H9 (cell line): ENCODE results near the gene TMEM81. TPM values are rescaled to one million over a fixed set of nuclear protein-coding genes. Genes with fewer than 3 reads are reported as not detected.

Source experiments
- DNase-seq: peaks from one replicate; pipeline ENCODE4 v3.0.0-alpha.2; 2017
- H2AFZ ChIP-seq: one replicate; pipeline ENCODE4 v1.6.1; 2013; ENCODE audit warnings: mild to moderate bottlenecking, low read length, control low read depth, moderate library complexity
- H2AK5ac ChIP-seq: 2 replicates; pipeline ENCODE4 v1.6.1; 2013; ENCODE audit warnings: low read length, control low read depth, mixed read lengths; ENCODE audit not compliant: insufficient read length
- H2BK120ac ChIP-seq: one replicate; pipeline ENCODE4 v1.6.1; 2013; ENCODE audit warnings: low read depth, mild to moderate bottlenecking, low read length, control low read depth, inconsistent platforms; ENCODE audit not compliant: poor library complexity, severe bottlenecking
- H2BK12ac ChIP-seq: 2 replicates; pipeline ENCODE4 v1.6.1; 2013; ENCODE audit warnings: low read length, control low read depth, mixed read lengths, low read depth; ENCODE audit not compliant: insufficient read length
- H2BK15ac ChIP-seq: 2 replicates; pipeline ENCODE4 v1.6.1; 2013; ENCODE audit warnings: low read depth, low read length, control low read depth
- H2BK20ac ChIP-seq: one replicate; pipeline ENCODE4 v1.6.1; 2013; ENCODE audit warnings: low read depth, mild to moderate bottlenecking, low read length, control low read depth, inconsistent platforms; ENCODE audit not compliant: poor library complexity, severe bottlenecking
- H2BK5ac ChIP-seq: 2 replicates; pipeline ENCODE4 v1.6.1; 2013; ENCODE audit warnings: low read length, control low read depth, mixed read lengths; ENCODE audit not compliant: insufficient read length
- H3K14ac ChIP-seq: 2 replicates; pipeline ENCODE4 v1.6.1; 2013; ENCODE audit warnings: low read length, control low read depth; ENCODE audit not compliant: insufficient read depth
- H3K18ac ChIP-seq: 2 replicates; pipeline ENCODE4 v1.6.1; 2013; ENCODE audit warnings: low read depth, mild to moderate bottlenecking, mixed read lengths, low read length, control low read depth; ENCODE audit not compliant: insufficient read length
- H3K23ac ChIP-seq: 2 replicates; pipeline ENCODE4 v1.6.1; 2013; ENCODE audit warnings: low read length, control low read depth, mixed read lengths, low read depth; ENCODE audit not compliant: insufficient read length
- H3K23me2 ChIP-seq: 2 replicates; pipeline ENCODE4 v1.6.1; 2013; ENCODE audit warnings: low read depth, mild to moderate bottlenecking, mixed read lengths, low read length, control low read depth; ENCODE audit not compliant: insufficient read length, poor library complexity, severe bottlenecking
- H3K27ac ChIP-seq: 2 replicates; pipeline ENCODE4 v1.5.1; 2013; ENCODE audit warnings: low read length, control low read depth, mixed read lengths, low read depth; ENCODE audit not compliant: insufficient read length
- H3K27me3 ChIP-seq: 2 replicates; pipeline ENCODE4 v1.6.1; 2013; ENCODE audit warnings: low read length, control low read depth, inconsistent platforms; ENCODE audit not compliant: insufficient read depth
- H3K4ac ChIP-seq: 2 replicates; pipeline ENCODE4 v1.6.1; 2013; ENCODE audit warnings: low read depth, mild to moderate bottlenecking, control low read depth, inconsistent platforms, low read length, moderate library complexity
- H3K4me1 ChIP-seq: 2 replicates; pipeline ENCODE4 v1.6.1; 2013; ENCODE audit warnings: low read length, control low read depth, inconsistent platforms; ENCODE audit not compliant: insufficient read depth
- H3K4me2 ChIP-seq: 2 replicates; pipeline ENCODE4 v1.6.1; 2013; ENCODE audit warnings: low read length, control low read depth, mixed read lengths; ENCODE audit not compliant: insufficient read length, insufficient read depth
- H3K56ac ChIP-seq: 2 replicates; pipeline ENCODE4 v1.6.1; 2013; ENCODE audit warnings: low read depth, mild to moderate bottlenecking, mixed read lengths, low read length, control low read depth; ENCODE audit not compliant: insufficient read length
- H3K79me1 ChIP-seq: 2 replicates; pipeline ENCODE4 v1.6.1; 2013; ENCODE audit warnings: low read depth, mild to moderate bottlenecking, moderate library complexity, low read length, control low read depth, inconsistent platforms; ENCODE audit not compliant: insufficient read depth, poor library complexity, severe bottlenecking
- H3K79me2 ChIP-seq: 2 replicates; pipeline ENCODE4 v1.6.1; 2013; ENCODE audit warnings: low read length, control low read depth, inconsistent platforms; ENCODE audit not compliant: insufficient read depth
- H3K9ac ChIP-seq: 2 replicates; pipeline ENCODE4 v1.6.1; 2013; ENCODE audit warnings: low read length, control low read depth, mixed read lengths; ENCODE audit not compliant: insufficient read length; ENCODE audit errors: extremely low read depth
- H3K9me3 ChIP-seq: one replicate; pipeline ENCODE4 v1.6.1; 2013; ENCODE audit warnings: low read depth, low read length, inconsistent platforms; ENCODE audit not compliant: control insufficient read depth
- H3T11ph ChIP-seq: one replicate; pipeline ENCODE4 v1.6.1; 2013; ENCODE audit warnings: mild to moderate bottlenecking, low read length, control low read depth, inconsistent platforms
- H4K20me1 ChIP-seq: one replicate; pipeline ENCODE4 v1.6.1; 2013; ENCODE audit not compliant: control insufficient read depth, insufficient read length, insufficient read depth
- H4K5ac ChIP-seq: 2 replicates; pipeline ENCODE4 v1.6.1; 2013; ENCODE audit warnings: low read depth, mild to moderate bottlenecking, mixed read lengths, low read length, control low read depth; ENCODE audit not compliant: insufficient read length
- H4K8ac ChIP-seq: replicated peaks from 2 replicates; pipeline ENCODE4 v1.6.1; 2013; ENCODE audit warnings: low read length, control low read depth, mixed read lengths, low read depth; ENCODE audit not compliant: insufficient read length
- H4K91ac ChIP-seq: 2 replicates; pipeline ENCODE4 v1.6.1; 2013; ENCODE audit warnings: low read depth, mild to moderate bottlenecking, moderate library complexity, mixed read lengths, low read length, control low read depth; ENCODE audit not compliant: insufficient read length
- H3K27ac Mint-ChIP-seq, 3 experiments: 2 replicates in 2 of 3; 3 replicates in 1 of 3; pipeline ENCODE4 v1.8.0; 2020 to 2021; ENCODE audit warnings: mixed read lengths in 3 of 3, mild to moderate bottlenecking in 1 of 3, moderate library complexity in 1 of 3
- H3K27me3 Mint-ChIP-seq: 2 replicates; pipeline ENCODE4 v1.8.0; 2021; ENCODE audit warnings: low read depth, mild to moderate bottlenecking, moderate library complexity, mixed read lengths
- H3K36me3 Mint-ChIP-seq, 3 experiments: 2 replicates in 2 of 3; 3 replicates in 1 of 3; pipeline ENCODE4 v1.8.0; 2020 to 2021; ENCODE audit warnings: low read depth in 3 of 3, mixed read lengths in 3 of 3; ENCODE audit not compliant: insufficient read depth in 1 of 3
- H3K4me1 Mint-ChIP-seq, 2 experiments: 2 replicates each; pipeline ENCODE4 v1.8.0; 2020; ENCODE audit warnings: mixed read lengths in 2 of 2
- H3K4me3 Mint-ChIP-seq, 2 experiments: 2 replicates in 1 of 2; 3 replicates in 1 of 2; pipeline ENCODE4 v1.8.0; 2020 to 2021; ENCODE audit warnings: mild to moderate bottlenecking in 2 of 2, mixed read lengths in 2 of 2, moderate library complexity in 1 of 2
- H3K9me3 Mint-ChIP-seq, 2 experiments: 2 replicates in 1 of 2; 3 replicates in 1 of 2; pipeline ENCODE4 v1.8.0; 2020; ENCODE audit warnings: mild to moderate bottlenecking in 2 of 2, mixed read lengths in 2 of 2, moderate library complexity in 1 of 2
- CTCF ChIP-seq: fragments of 200-600 bp; sonication (generic); conservative IDR thresholded peaks from 3 replicates; pipeline ENCODE4 v1.8.0; 2021; ENCODE audit warnings: antibody characterized with exemption, mild to moderate bottlenecking
- WGBS: extraction: QIAGEN DNeasy Blood & Tissue Kit; methylation state at CpG from one replicate; pipeline ENCODE4 v1.1.7; 2013; ENCODE audit warnings: missing lambda C conversion rate, low lambda C conversion rate, mixed read lengths; ENCODE audit not compliant: insufficient read length; ENCODE audit errors: extremely low coverage; 5-methylcytosine and 5-hydroxymethylcytosine counted together
- total RNA-seq: library from RNA; stranded (reverse); gene quantifications from 2 replicates; pipeline ENCODE4 v1.2.1, GENCODE V29; 2021

Gene TMEM81
- total RNA-seq, 1 experiment from 2014 or later = 3.0 TPM

- Histone ChIP-seq H3K4me2 (no peak overlapping the region), H2BK120ac (no peak overlapping the region), H3T11ph (no peak overlapping the region), H2BK15ac (no peak overlapping the region), H3K79me1 (no peaks in the 10 kb centered on the region), H3K4me1 (peaks cover 12% of the 10 kb centered on the region; the same call in 1 of the 2 replicates), H3K27ac (no peak overlapping the region), H4K8ac (no peak overlapping the region), H3K14ac (no peak overlapping the region; the same call in 1 of the 2 replicates), H3K4ac (no peak overlapping the region), H2AK5ac (no peak overlapping the region), H2AFZ (no peak overlapping the region), H3K23ac (no peak overlapping the region), H2BK12ac (no peak overlapping the region), H4K20me1 (peaks cover 4% of the 10 kb centered on the region), H3K9me3 (no peaks in the 10 kb centered on the region), H2BK5ac (no peak overlapping the region), H3K27me3 (no peaks in the 10 kb centered on the region; the same call in 1 of the 2 replicates), H4K5ac (no peak overlapping the region), H3K56ac (no peak overlapping the region), H3K18ac (no peak overlapping the region), H2BK20ac (no peak overlapping the region), H3K23me2 (no peaks in the 10 kb centered on the region), H4K91ac (no peak overlapping the region), H3K9ac (no peak overlapping the region), H3K79me2 (no peaks in the 10 kb centered on the region)
- Mint-ChIP-seq H3K36me3 (no peaks in the 10 kb centered on the region), H3K9me3 (no peaks in the 10 kb centered on the region; a peak in 1 of 5 replicates), H3K4me3 (no peak overlapping the region), H3K4me1 (peaks cover 37 to 52% of the 10 kb centered on the region in 2 experiments), H3K27ac (no peak overlapping the region), H3K27me3 (peaks cover 48% of the 10 kb centered on the region)
- no peak for DNase-seq
- no CpG with 5 or more reads among the region's 5 CpGs for WGBS
- no peak for TF ChIP-seq CTCF
These were observed 36.5 kb downstream of the TMEM81 start for GRCh38 chr1:205047764-205048231.
